Endothelial cell of hepatic sinusoid (primary cell): ENCODE data around the gene RAB43.

ENCODE experiments used
- in situ Hi-C: cut with HindIII; loops from 2 replicates; pipeline ENCODE4 v1.10.0; 2017; ENCODE audit warnings: low sequenced_read_pairs

The RAB43 gene

GRCh38 chr3:129046037-129046731 is 75.4 kb downstream of the RAB43 start:
- in situ Hi-C loops: no loop called here

- in situ Hi-C loops: no loop called here
Measured at GRCh38 chr3:129045675-129046036, 75.9 kb downstream of the RAB43 start.

- in situ Hi-C loops: no loop called here
Measured at GRCh38 chr3:129040579-129041300, 80.9 kb downstream of the RAB43 start.

- in situ Hi-C loops: no loop called here
Measured at GRCh38 chr3:129040039-129040336, 81.6 kb downstream of the RAB43 start.

- in situ Hi-C loops: no loop called here
Measured at GRCh38 chr3:129039271-129040038, 82.1 kb downstream of the RAB43 start.

GRCh38 chr3:129038121-129038855 is 83.3 kb downstream of the RAB43 start:
- in situ Hi-C loops: no loop called here
